Activated T-helper 1 cell treated with anti-CD3 and anti-CD28 coated beads, Interleukin-12 subunit alpha, Interleukin-12 subunit beta, Interleukin-2, Interleukin-4 antibody, amounts not matched to agents 30 ng/mL and 10 ng/mL and 1 ng/mL, durations not matched to agents 14 hours and 24 hours and 36 hours (primary cell): ENCODE results near the gene LYPD6B. TPM values are rescaled to one million over a fixed set of nuclear protein-coding genes. Genes with fewer than 3 reads are reported as not detected.

Experiments used
- DNase-seq: peaks from one replicate; pipeline ENCODE4 v3.0.0; 2021; ENCODE audit warnings: low spot score
- H3K27ac Mint-ChIP-seq: one replicate; pipeline ENCODE4 v1.8.0; 2021; ENCODE audit warnings: mild to moderate bottlenecking, mixed read lengths
- H3K27me3 Mint-ChIP-seq: one replicate; pipeline ENCODE4 v1.8.0; 2022; ENCODE audit warnings: mild to moderate bottlenecking, moderate library complexity, mixed read lengths; ENCODE audit not compliant: insufficient read depth
- H3K36me3 Mint-ChIP-seq: one replicate; pipeline ENCODE4 v1.8.0; 2021; ENCODE audit warnings: low read depth, mixed read lengths
- H3K4me1 Mint-ChIP-seq: one replicate; pipeline ENCODE4 v1.8.0; 2021; ENCODE audit warnings: low read depth, mixed read lengths
- H3K4me3 Mint-ChIP-seq: one replicate; pipeline ENCODE4 v1.8.0; 2021; ENCODE audit warnings: mild to moderate bottlenecking, moderate library complexity, mixed read lengths
- H3K9me3 Mint-ChIP-seq: one replicate; pipeline ENCODE4 v1.8.0; 2021; ENCODE audit warnings: mixed read lengths
- intact Hi-C: fragments of 100-400 bp; cut with micrococcal nuclease; formaldehyde crosslinking; loops from one replicate; pipeline ENCODE4 v1.15.1; 2024
- total RNA-seq: library from RNA; stranded (reverse); gene quantifications from 2 replicates; pipeline ENCODE4 v1.2.3, GENCODE V29; 2022

LYPD6B gene
- total RNA-seq, 1 donor from 2014 or later: not detected

DNA sequence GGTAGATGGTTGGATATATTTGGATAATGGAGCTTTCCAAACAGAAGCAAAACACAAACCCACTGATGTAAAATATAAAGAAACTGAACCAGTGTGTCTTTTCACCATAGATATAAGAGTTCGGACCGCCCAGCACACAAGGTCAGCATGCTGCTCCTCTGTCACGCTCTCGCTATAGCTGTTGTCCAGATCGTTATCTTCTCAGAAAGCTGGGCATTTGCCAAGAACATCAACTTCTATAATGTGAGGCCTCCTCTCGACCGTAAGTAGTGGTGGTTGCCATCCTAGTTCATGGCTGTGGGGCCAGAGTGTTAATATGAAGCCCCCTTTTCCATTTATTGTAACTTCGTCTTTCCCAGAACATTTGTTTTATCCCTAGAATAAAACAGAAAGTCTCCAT is 166.6 kb downstream of the LYPD6B start:
- peaks cover 2% of the 10 kb centered on the region for H3K27me3 Mint-ChIP-seq
- no peaks in the 10 kb centered on the region for H3K9me3 Mint-ChIP-seq
- no peak overlapping the region for H3K4me3 Mint-ChIP-seq
- H3K27ac Mint-ChIP-seq: no peak overlapping the region
- DNase-seq: no peak
- no peaks in the 10 kb centered on the region for H3K36me3 Mint-ChIP-seq
- intact Hi-C loops: no loop called here
- H3K4me1 Mint-ChIP-seq: no peaks in the 10 kb centered on the region

DNA sequence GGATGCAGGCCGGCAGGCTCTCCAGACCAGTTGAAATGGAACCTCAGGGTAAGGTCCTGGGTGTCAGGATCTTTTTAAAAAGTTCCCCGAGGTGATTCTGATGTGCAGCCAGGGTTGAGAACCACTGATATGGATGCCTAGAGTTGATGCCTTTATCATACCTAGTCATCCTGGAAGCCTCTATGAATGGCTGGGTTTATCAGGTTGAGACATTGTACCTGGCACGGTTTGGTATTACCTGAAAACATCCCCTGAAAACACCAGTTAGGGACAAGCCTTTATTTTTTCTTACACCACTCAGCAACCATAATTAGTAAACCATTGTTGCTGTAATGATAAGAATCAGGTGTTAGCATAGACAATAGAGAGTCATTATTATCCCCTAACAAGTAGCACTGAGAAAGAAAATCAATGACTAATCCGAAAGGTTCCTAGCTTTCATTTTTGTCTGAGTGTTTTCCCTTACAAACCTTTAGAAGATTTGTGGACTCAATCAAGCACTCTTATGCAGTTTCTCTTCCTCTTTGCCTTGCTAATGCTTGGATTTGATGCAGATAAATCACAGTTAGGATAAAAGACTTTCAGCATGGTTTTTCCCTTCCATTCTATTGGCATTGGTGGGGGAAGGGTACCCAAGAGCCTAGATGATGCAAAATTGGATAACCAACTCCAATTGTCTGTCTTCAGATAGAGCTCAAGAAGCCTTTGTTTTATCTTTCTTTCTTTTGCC is 175.4 kb downstream of the LYPD6B start:
- no peak overlapping the region for H3K4me3 Mint-ChIP-seq
- no peaks in the 10 kb centered on the region for H3K36me3 Mint-ChIP-seq
- no peak overlapping the region for H3K27ac Mint-ChIP-seq
- no peaks in the 10 kb centered on the region for H3K9me3 Mint-ChIP-seq
- no peak for DNase-seq
- intact Hi-C loops: no loop called here
- no peaks in the 10 kb centered on the region for H3K27me3 Mint-ChIP-seq
- no peaks in the 10 kb centered on the region for H3K4me1 Mint-ChIP-seq

DNA sequence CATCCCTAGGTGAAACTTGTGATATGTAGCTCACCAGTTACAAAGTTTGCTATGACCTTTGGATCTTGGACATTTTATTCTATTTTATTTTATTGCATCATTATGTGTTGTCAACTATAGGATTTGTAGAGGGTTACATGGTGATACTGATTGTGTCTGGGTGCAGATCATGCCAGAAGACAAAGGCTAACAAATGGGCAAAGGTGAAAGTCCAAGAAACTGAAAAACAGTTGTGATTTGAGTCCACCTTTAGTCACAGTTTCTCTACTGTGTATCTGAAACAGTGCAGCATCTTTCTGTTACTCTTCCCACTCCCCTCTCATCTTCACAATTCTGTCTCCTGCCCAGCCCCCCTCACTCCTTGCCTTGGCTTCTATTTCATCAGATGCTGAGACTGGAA is 180.0 kb downstream of the LYPD6B start:
- Mint-ChIP-seq H3K36me3 (no peaks in the 10 kb centered on the region), H3K27ac (no peak overlapping the region), H3K27me3 (peaks cover 2% of the 10 kb centered on the region), H3K4me3 (no peak overlapping the region), H3K9me3 (no peaks in the 10 kb centered on the region), H3K4me1 (no peaks in the 10 kb centered on the region)
- DNase-seq: no peak
- intact Hi-C loops: no loop called here

DNA sequence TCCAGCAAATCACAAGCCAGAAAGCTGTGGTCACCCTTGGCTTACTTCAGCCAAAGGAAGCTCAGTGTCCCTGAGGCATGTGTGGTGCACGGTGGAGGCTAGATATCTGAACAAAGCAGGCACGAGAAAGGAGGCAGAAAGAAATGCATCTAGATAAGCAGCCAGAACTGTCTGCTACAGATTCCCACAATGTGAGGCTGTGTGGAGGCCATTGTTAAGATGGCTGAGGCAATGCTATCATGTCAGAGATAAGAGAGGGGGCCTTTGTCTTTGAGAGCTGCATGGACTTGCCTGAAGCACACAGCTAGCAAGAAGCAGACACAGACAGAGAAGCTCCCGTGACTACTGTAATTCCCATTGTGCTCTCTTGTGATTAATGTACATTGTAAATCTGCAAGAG is 181.4 kb downstream of the LYPD6B start:
- DNase-seq: no peak
- H3K4me3 Mint-ChIP-seq: no peak overlapping the region
- peaks cover 4% of the 10 kb centered on the region for H3K27me3 Mint-ChIP-seq
- H3K4me1 Mint-ChIP-seq: no peaks in the 10 kb centered on the region
- intact Hi-C loops: no loop called here
- H3K27ac Mint-ChIP-seq: no peak overlapping the region
- no peaks in the 10 kb centered on the region for H3K9me3 Mint-ChIP-seq
- no peaks in the 10 kb centered on the region for H3K36me3 Mint-ChIP-seq

DNA sequence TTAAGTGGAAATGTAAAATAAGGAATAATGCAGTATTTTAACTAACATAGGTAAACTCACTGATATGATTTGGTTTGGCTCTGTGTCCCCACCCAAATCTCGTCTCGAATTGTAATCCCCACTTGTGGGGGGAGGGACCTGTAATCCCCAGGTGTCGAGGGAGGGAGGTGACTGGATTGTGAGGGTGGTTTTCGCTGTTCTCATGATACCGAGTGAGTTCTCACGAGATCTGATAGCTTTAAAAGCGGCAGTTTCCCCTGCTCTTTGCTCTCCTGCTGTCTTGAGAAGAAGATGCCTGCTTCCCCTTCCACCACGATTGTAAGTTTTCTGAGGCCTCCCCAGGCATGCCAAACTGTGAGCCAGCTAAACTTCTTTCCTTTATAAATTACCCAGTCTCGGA is 182.5 kb downstream of the LYPD6B start:
- no peak for DNase-seq
- intact Hi-C loops: no loop called here
- Mint-ChIP-seq H3K36me3 (no peaks in the 10 kb centered on the region), H3K4me1 (no peaks in the 10 kb centered on the region), H3K27me3 (peaks cover 5% of the 10 kb centered on the region), H3K27ac (no peak overlapping the region), H3K9me3 (no peaks in the 10 kb centered on the region), H3K4me3 (no peak overlapping the region)

DNA sequence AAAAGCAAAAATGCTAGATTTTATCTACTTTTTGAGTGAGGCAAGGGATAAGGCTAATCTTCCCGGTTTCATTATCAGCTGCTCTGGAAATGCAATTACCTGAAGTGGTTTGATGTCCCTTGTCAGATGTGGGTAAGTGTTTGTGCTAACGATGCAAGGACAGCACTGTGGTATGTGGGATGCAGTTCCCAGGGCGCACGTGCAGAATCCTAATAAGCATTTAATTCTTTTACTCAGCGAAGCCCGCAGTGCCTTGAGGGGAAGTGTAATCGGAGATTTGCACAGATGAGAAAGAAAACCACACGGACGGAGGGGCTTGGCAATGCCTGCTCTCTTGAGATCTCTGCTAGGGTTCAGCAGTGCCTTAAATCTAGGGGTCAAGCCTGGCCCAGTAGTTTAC is 183.4 kb downstream of the LYPD6B start:
- H3K36me3 Mint-ChIP-seq: no peaks in the 10 kb centered on the region
- no peak overlapping the region for H3K27ac Mint-ChIP-seq
- DNase-seq: no peak
- H3K9me3 Mint-ChIP-seq: no peaks in the 10 kb centered on the region
- H3K4me1 Mint-ChIP-seq: no peaks in the 10 kb centered on the region
- intact Hi-C loops: no loop called here
- H3K4me3 Mint-ChIP-seq: no peak overlapping the region
- peaks cover 5% of the 10 kb centered on the region for H3K27me3 Mint-ChIP-seq

DNA sequence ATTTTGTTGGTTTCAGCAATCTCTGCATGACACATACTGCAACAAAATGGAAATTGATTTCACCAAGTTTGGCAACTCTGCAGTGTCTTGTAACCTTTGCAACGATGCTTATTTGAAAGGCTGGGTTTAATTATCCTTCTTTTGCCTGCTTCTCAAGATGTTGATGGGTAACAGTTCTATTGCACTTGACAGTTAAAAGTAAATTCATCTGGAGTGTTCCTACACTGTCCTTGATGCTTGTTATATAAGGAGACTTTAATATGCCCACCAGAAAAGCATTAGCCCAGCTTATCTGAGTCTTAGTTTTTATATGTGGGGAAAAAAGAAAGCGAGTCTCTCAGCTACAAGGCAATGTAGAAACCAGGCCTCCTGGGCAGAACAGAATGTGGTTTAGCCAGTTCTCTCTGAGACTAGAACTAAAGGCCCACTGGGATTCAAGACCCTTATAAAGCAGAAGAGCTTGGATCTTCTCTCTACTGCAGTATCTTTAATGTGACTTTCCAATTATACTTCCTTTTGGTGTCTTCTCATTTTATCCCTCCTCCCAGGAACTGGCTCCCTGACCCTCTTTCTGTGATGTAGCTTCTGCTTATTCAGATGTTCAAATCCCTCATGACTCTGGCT is 185.1 kb downstream of the LYPD6B start:
- Mint-ChIP-seq H3K4me3 (no peak overlapping the region), H3K9me3 (no peaks in the 10 kb centered on the region), H3K27ac (no peak overlapping the region), H3K4me1 (no peaks in the 10 kb centered on the region), H3K27me3 (peaks cover 5% of the 10 kb centered on the region), H3K36me3 (no peaks in the 10 kb centered on the region)
- intact Hi-C loops: no loop called here
- DNase-seq: no peak

DNA sequence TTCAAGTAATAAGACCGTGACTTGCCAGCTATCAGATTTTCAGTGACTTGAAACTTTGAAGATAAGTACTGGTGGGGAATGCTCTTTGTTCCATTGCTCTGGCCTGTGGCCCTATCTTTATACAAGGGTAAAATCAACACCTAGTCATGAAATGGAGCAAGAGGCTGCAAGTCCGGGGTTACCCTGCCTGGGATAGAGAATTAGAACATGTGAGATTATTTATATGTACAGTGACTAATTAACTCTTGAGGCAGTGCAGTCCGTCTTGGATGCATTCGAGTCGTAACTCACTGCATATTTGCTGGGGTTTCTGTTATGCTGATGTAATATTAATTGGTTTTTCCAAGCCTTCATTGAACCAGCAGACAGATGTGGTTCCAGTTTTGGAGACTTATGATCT is 186.0 kb downstream of the LYPD6B start:
- intact Hi-C loops: no loop called here
- H3K27ac Mint-ChIP-seq: no peak overlapping the region
- H3K4me1 Mint-ChIP-seq: no peaks in the 10 kb centered on the region
- no peaks in the 10 kb centered on the region for H3K36me3 Mint-ChIP-seq
- no peak for DNase-seq
- H3K27me3 Mint-ChIP-seq: peaks cover 5% of the 10 kb centered on the region
- no peak overlapping the region for H3K4me3 Mint-ChIP-seq
- no peaks in the 10 kb centered on the region for H3K9me3 Mint-ChIP-seq

DNA sequence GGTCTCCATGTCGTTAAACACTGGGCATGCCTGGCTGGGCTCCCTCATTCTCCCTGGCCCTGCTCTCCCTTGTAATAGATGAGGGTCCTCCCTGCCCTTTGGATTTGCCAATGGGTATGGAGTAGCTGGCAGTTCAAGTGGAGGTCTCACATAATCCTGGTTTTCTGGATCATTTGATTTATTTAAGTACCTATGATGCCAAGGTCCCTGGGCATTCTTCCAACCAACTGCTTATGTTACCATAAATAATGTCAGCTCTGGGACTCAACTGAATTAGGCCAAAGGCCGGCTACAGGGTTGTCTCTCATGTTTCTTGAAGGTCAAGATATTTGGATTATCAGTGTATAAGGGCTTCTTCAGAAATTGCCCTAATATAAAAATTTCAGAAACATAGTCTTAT is 186.9 kb downstream of the LYPD6B start:
- intact Hi-C loops: no loop called here
- H3K4me1 Mint-ChIP-seq: no peaks in the 10 kb centered on the region
- no peak overlapping the region for H3K4me3 Mint-ChIP-seq
- H3K27ac Mint-ChIP-seq: no peak overlapping the region
- no peak for DNase-seq
- H3K36me3 Mint-ChIP-seq: no peaks in the 10 kb centered on the region
- no peaks in the 10 kb centered on the region for H3K9me3 Mint-ChIP-seq
- peaks cover 3% of the 10 kb centered on the region for H3K27me3 Mint-ChIP-seq

DNA sequence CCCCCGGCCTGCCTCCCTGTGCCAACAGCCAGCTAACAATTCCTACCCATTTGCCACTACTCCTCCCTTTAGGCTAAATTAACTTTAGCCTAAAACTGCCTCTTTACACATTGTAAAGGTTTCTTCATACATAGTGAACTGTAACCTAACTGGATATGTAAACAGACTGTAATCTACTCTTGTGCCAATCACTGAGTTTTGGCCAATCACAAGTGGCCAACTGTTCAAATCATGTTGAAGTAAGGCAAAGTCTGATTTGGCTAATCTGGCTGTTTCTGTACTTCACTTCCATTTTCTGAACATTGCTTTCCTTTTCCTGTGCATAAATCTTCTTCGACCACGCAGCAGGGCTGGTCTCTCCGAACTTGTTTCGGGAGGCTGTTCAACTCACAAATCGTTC is 188.3 kb downstream of the LYPD6B start:
- H3K36me3 Mint-ChIP-seq: no peaks in the 10 kb centered on the region
- H3K27me3 Mint-ChIP-seq: peaks cover 3% of the 10 kb centered on the region
- no peaks in the 10 kb centered on the region for H3K4me1 Mint-ChIP-seq
- no peak overlapping the region for H3K4me3 Mint-ChIP-seq
- H3K27ac Mint-ChIP-seq: no peak overlapping the region
- intact Hi-C loops: no loop called here
- H3K9me3 Mint-ChIP-seq: no peaks in the 10 kb centered on the region
- DNase-seq: no peak

DNA sequence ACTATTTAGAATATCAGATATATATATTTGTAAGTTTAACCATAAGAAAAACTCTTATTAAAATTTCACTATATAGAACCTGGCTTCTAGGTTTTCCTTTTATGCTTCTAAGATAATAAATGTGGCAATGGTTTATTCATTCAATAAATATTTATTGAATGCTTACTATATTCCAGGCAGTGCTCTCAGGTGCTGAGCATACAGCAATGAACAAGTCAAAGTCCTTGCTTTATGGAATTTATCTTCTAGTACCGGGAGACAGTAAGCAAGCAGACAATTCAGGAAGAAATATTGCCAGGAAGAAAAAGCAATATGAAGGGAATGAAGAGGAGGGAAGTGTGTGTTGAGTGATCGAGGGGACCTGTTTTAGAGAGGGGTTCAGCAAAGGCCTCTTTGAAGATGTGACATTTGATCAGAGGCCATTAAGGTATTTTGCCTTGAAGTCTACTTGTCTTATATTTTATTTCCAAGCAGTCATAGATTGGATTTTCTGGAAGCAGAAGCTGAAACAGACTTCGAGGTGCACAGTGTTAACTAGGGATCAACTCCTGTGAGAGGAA is 197.4 kb downstream of the LYPD6B start:
- no peaks in the 10 kb centered on the region for H3K27me3 Mint-ChIP-seq
- no peak overlapping the region for H3K4me3 Mint-ChIP-seq
- no peaks in the 10 kb centered on the region for H3K9me3 Mint-ChIP-seq
- H3K4me1 Mint-ChIP-seq: no peaks in the 10 kb centered on the region
- no peak for DNase-seq
- intact Hi-C loops: no loop called here
- no peaks in the 10 kb centered on the region for H3K36me3 Mint-ChIP-seq
- no peak overlapping the region for H3K27ac Mint-ChIP-seq

DNA sequence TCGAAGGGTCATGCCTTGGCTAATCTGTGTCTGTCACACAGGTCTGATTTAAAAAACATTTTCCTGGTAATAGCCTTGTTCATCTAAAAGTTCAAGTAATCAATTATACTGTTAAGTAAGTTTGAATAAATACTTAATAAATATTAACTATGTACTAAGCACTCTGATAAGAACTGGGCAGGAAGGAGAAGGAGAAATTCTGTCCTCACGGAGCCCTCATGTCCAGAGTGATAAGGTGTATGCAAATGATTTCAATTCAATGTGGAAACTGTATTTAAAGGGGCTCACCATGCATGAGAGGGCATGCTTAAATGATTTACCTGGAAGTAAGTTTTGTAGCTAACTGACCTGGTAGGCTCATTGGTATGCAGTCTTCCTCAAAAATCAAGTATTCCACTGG is 197.9 kb downstream of the LYPD6B start:
- no peak overlapping the region for H3K4me3 Mint-ChIP-seq
- H3K4me1 Mint-ChIP-seq: no peaks in the 10 kb centered on the region
- H3K36me3 Mint-ChIP-seq: no peaks in the 10 kb centered on the region
- intact Hi-C loops: no loop called here
- DNase-seq: no peak
- H3K9me3 Mint-ChIP-seq: no peaks in the 10 kb centered on the region
- H3K27ac Mint-ChIP-seq: no peak overlapping the region
- no peaks in the 10 kb centered on the region for H3K27me3 Mint-ChIP-seq

DNA sequence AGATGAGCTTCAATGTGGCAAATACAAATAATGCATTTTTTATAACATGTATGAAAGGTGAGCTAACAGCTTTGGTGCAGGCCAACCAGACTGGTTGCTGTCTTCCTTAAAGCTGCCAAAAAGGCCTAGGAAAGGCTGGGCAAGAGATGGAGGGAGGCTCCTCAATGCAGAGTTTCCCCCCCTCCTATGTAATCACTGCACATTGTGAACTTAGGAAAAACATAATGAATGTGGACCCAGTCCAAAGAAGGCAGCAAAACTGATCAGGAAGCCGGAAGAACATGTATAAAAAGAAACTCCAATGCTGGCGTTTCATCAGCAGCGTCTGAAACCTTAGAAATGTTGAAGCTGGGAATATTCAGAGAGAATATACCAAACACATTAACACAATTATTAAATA is 207.7 kb downstream of the LYPD6B start:
- DNase-seq: no peak
- no peaks in the 10 kb centered on the region for H3K9me3 Mint-ChIP-seq
- peaks cover 3% of the 10 kb centered on the region for H3K27me3 Mint-ChIP-seq
- H3K4me3 Mint-ChIP-seq: no peak overlapping the region
- no peak overlapping the region for H3K27ac Mint-ChIP-seq
- intact Hi-C loops: no loop called here
- no peaks in the 10 kb centered on the region for H3K4me1 Mint-ChIP-seq
- H3K36me3 Mint-ChIP-seq: no peaks in the 10 kb centered on the region
